ENCODE results near the gene GID8. TPM values are rescaled to one million over a fixed set of nuclear protein-coding genes. Genes with fewer than 3 reads are reported as not detected.

Gene GID8
- total RNA-seq, 4 donors from 2014 or later, result 23.2 to 34.8 (median 27.9) TPM

GRCh38 chr20:62943396-62943795 lies 5.4 kb downstream of the GID8 start:
- H3K4me3 ChIP-seq, result no peak overlapping the region
- no peak for ATAC-seq
- no peak overlapping the region for H3K27ac ChIP-seq
- no peaks in the 10 kb centered on the region for H3K27me3 ChIP-seq
- TF ChIP-seq POLR2AphosphoS5 (IDR thresholded peaks at IDR 0.05), result no peak
- TF ChIP-seq POLR2A (IDR thresholded peaks at IDR 0.05), result no peak
- no peak for TF ChIP-seq CTCF (IDR thresholded peaks at IDR 0.05)
- no peak for TF ChIP-seq EP300 (IDR thresholded peaks at IDR 0.05)
- H3K9me3 ChIP-seq, result no peaks in the 10 kb centered on the region
- peaks cover 0 to 50% (median 11%) of the 10 kb centered on the region in 3 donors for H3K4me1 ChIP-seq
- H3K36me3 ChIP-seq, result peaks cover 0 to 76% of the 10 kb centered on the region in 2 donors
- WGBS, 2 donors (ENCODE audit: low coverage in 1 of 2), result 87% methylated on average over 3 of the region's 14 CpGs; no CpG with 5 or more reads in 1 of the 2 donors

GRCh38 chr20:62944184-62944583 lies 6.2 kb downstream of the GID8 start:
- no peak overlapping the region for H3K4me3 ChIP-seq
- 44 to 90% methylated on average over 2 to 7 of the region's 8 CpGs for WGBS, 2 donors (ENCODE audit: low coverage in 1 of 2)
- no peak for ATAC-seq
- no peak for TF ChIP-seq POLR2AphosphoS5 (IDR thresholded peaks at IDR 0.05)
- no peak for TF ChIP-seq POLR2A (IDR thresholded peaks at IDR 0.05)
- TF ChIP-seq EP300 (IDR thresholded peaks at IDR 0.05), result no peak
- no peak for TF ChIP-seq CTCF (IDR thresholded peaks at IDR 0.05)
- H3K27me3 ChIP-seq, result no peaks in the 10 kb centered on the region
- H3K4me1 ChIP-seq, result peaks cover 0 to 43% (median 7%) of the 10 kb centered on the region in 3 donors
- H3K9me3 ChIP-seq, result no peaks in the 10 kb centered on the region
- H3K36me3 ChIP-seq, result peaks cover 0 to 84% of the 10 kb centered on the region in 2 donors
- H3K27ac ChIP-seq, result no peak overlapping the region

GRCh38 chr20:62944746-62945145 lies 6.8 kb downstream of the GID8 start:
- Histone ChIP-seq H3K27ac (no peak overlapping the region), H3K4me3 (no peak overlapping the region), H3K27me3 (no peaks in the 10 kb centered on the region), H3K36me3 (peaks cover 0 to 89% of the 10 kb centered on the region in 2 donors), H3K4me1 (peaks cover 0 to 38% (median 2%) of the 10 kb centered on the region in 3 donors), H3K9me3 (no peaks in the 10 kb centered on the region)
- TF ChIP-seq POLR2A (IDR thresholded peaks at IDR 0.05) (no peak), CTCF (IDR thresholded peaks at IDR 0.05) (no peak), POLR2AphosphoS5 (IDR thresholded peaks at IDR 0.05) (no peak), EP300 (IDR thresholded peaks at IDR 0.05) (no peak)
- ATAC-seq, result no peak
- WGBS, 2 donors (ENCODE audit: low coverage in 1 of 2), result 75 to 90% methylated on average over 8 to 10 of the region's 10 CpGs

- peaks cover 0 to 100% of the 10 kb centered on the region in 2 donors for H3K36me3 ChIP-seq
- peaks cover 0 to 27% (median 0%) of the 10 kb centered on the region in 3 donors for H3K4me1 ChIP-seq
- H3K27me3 ChIP-seq, result no peaks in the 10 kb centered on the region
- no peaks in the 10 kb centered on the region for H3K9me3 ChIP-seq
- no peak overlapping the region for H3K4me3 ChIP-seq
- no peak for ATAC-seq
- 93% methylated on average over 14 of the region's 25 CpGs; no CpG with 5 or more reads in 1 of the 2 donors for WGBS, 2 donors (ENCODE audit: low coverage in 1 of 2)
- no peak for TF ChIP-seq POLR2A (IDR thresholded peaks at IDR 0.05)
- no peak for TF ChIP-seq EP300 (IDR thresholded peaks at IDR 0.05)
- TF ChIP-seq CTCF (IDR thresholded peaks at IDR 0.05), result no peak
- no peak for TF ChIP-seq POLR2AphosphoS5 (IDR thresholded peaks at IDR 0.05)
- no peak overlapping the region for H3K27ac ChIP-seq
These were observed 7.9 kb downstream of the GID8 start for GRCh38 chr20:62945771-62946339.

- H3K27me3 ChIP-seq, result no peaks in the 10 kb centered on the region
- no peak for TF ChIP-seq POLR2AphosphoS5 (IDR thresholded peaks at IDR 0.05)
- no peak for TF ChIP-seq POLR2A (IDR thresholded peaks at IDR 0.05)
- no peak for TF ChIP-seq EP300 (IDR thresholded peaks at IDR 0.05)
- no peak for TF ChIP-seq CTCF (IDR thresholded peaks at IDR 0.05)
- 67 to 73% methylated on average over 10 of the region's 10 CpGs for WGBS, 2 donors (ENCODE audit: low coverage in 1 of 2)
- peaks cover 0 to 92% of the 10 kb centered on the region in 2 donors for H3K36me3 ChIP-seq
- H3K4me3 ChIP-seq, result no peak overlapping the region
- peaks cover 0 to 19% (median under 1%) of the 10 kb centered on the region in 3 donors for H3K4me1 ChIP-seq
- H3K9me3 ChIP-seq, result no peaks in the 10 kb centered on the region
- ATAC-seq, result no peak
- H3K27ac ChIP-seq, result no peak overlapping the region
These were observed 9.0 kb downstream of the GID8 start for GRCh38 chr20:62946918-62947317.
